Gastroesophageal sphincter (tissue), 4 donors: Measurements from ENCODE around the gene TESK2. TPM values are rescaled to one million over a fixed set of nuclear protein-coding genes. Genes with fewer than 3 reads are reported as not detected.
"Not testable (repeated sequence)": the region's sequence is repeated elsewhere in the genome, so short reads cannot be mapped to it uniquely, and the experiment has no call there.

Source experiments
- ATAC-seq: fragments of 150-250 bp; one replicate; pipeline ENCODE4 v1.9.1; 2016; ENCODE audit warnings: mild to moderate bottlenecking, moderate library complexity
- H3K27ac ChIP-seq, 4 donors: fragments of 200-600 bp; sonication (generic) in 3 of 4; 1 replicate in 3 of 4; 2 replicates in 1 of 4; pipeline ENCODE4 v1.5.1; 2016 to 2019
- H3K27me3 ChIP-seq: fragments of 200-600 bp; sonication (generic); one replicate; pipeline ENCODE4 v1.5.1; 2019
- H3K36me3 ChIP-seq, 2 donors: fragments of 200-600 bp; sonication (generic); one replicate each; pipeline ENCODE4 v1.5.1; 2019; ENCODE audit warnings: control low read depth in 1 of 2
- H3K4me1 ChIP-seq, 3 donors: fragments of 200-600 bp; sonication (generic); 1 replicate in 2 of 3; 2 replicates in 1 of 3; pipeline ENCODE4 v1.5.1; 2016 to 2019; ENCODE audit warnings: control low read depth in 2 of 3
- H3K4me3 ChIP-seq, 2 donors: fragments of 200-600 bp; sonication (generic); one replicate each; pipeline ENCODE4 v1.5.1; 2019; ENCODE audit warnings: mild to moderate bottlenecking in 1 of 2, moderate library complexity in 1 of 2
- H3K9me3 ChIP-seq, 3 donors: fragments of 200-600 bp; sonication (generic); one replicate each; pipeline ENCODE4 v1.5.1; 2017 to 2019; ENCODE audit warnings: control low read depth in 2 of 3
- EP300 ChIP-seq: sonication (generic); formaldehyde crosslinking; IDR thresholded peaks from one replicate; pipeline ENCODE4 v1.6.1; 2017; ENCODE audit warnings: antibody characterized with exemption, mild to moderate bottlenecking
- POLR2A ChIP-seq, 2 donors: fragments of 450-650 bp; IDR thresholded peaks; one replicate each; pipeline ENCODE4 v1.6.1; 2017; ENCODE audit warnings: antibody characterized with exemption in 2 of 2, mild to moderate bottlenecking in 2 of 2, moderate library complexity in 1 of 2
- POLR2AphosphoS5 ChIP-seq: sonication (generic); formaldehyde crosslinking; IDR thresholded peaks from one replicate; pipeline ENCODE4 v1.6.1; 2017; ENCODE audit warnings: antibody characterized with exemption
- WGBS, 2 donors: methylation state at CpG; one replicate each; pipeline ENCODE4 v1.1.5; 2018; ENCODE audit warnings: low coverage in 1 of 2; 5-methylcytosine and 5-hydroxymethylcytosine counted together
- total RNA-seq, 4 donors: library from RNA; depleted of rRNA; stranded (reverse); fragments of >200 nt; gene quantifications; one replicate each; pipeline ENCODE4 v1.1.0, GENCODE V29; 2016
- TF ChIP-seq, protein P1 (sequence below), 4 experiments: fragments of 200-600 bp in 2 of 4; fragments of 450-650 bp in 2 of 4; sonication (generic) in 1 of 4; IDR thresholded peaks; one replicate each; pipeline ENCODE4 v1.5.1; 2017 to 2019; ENCODE audit warnings: antibody characterized with exemption in 4 of 4, mild to moderate bottlenecking in 2 of 4, moderate library complexity in 2 of 4

The TESK2 gene
- total RNA-seq, 4 donors from 2014 or later, result 3.9 to 8.6 (median 4.8) TPM

GRCh38 chr1:45490121-45490625 lies 790 bp downstream of the TESK2 start:
- 3 to 5% methylated on average over 11 to 17 of the region's 17 CpGs for WGBS, 2 donors
- no peaks in the 10 kb centered on the region for H3K27me3 ChIP-seq
- TF ChIP-seq EP300 (no peak), POLR2AphosphoS5 (no peak), POLR2A (IDR thresholded peaks at IDR 0.05) (no peak)
- TF ChIP-seq, protein P1, sequence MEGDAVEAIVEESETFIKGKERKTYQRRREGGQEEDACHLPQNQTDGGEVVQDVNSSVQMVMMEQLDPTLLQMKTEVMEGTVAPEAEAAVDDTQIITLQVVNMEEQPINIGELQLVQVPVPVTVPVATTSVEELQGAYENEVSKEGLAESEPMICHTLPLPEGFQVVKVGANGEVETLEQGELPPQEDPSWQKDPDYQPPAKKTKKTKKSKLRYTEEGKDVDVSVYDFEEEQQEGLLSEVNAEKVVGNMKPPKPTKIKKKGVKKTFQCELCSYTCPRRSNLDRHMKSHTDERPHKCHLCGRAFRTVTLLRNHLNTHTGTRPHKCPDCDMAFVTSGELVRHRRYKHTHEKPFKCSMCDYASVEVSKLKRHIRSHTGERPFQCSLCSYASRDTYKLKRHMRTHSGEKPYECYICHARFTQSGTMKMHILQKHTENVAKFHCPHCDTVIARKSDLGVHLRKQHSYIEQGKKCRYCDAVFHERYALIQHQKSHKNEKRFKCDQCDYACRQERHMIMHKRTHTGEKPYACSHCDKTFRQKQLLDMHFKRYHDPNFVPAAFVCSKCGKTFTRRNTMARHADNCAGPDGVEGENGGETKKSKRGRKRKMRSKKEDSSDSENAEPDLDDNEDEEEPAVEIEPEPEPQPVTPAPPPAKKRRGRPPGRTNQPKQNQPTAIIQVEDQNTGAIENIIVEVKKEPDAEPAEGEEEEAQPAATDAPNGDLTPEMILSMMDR (IDR thresholded peaks at IDR 0.05), result no peak
- no peak for ATAC-seq
- peak overlapping the region; percentile 36 to 92 (median 84) for H3K27ac ChIP-seq
- peaks cover 0 to 29% (median 8%) of the 10 kb centered on the region in 3 donors for H3K4me1 ChIP-seq
- peak overlapping the region; percentile 87 to 92 for H3K4me3 ChIP-seq
- no peaks in the 10 kb centered on the region for H3K36me3 ChIP-seq
- H3K9me3 ChIP-seq, result no peaks in the 10 kb centered on the region

DNA sequence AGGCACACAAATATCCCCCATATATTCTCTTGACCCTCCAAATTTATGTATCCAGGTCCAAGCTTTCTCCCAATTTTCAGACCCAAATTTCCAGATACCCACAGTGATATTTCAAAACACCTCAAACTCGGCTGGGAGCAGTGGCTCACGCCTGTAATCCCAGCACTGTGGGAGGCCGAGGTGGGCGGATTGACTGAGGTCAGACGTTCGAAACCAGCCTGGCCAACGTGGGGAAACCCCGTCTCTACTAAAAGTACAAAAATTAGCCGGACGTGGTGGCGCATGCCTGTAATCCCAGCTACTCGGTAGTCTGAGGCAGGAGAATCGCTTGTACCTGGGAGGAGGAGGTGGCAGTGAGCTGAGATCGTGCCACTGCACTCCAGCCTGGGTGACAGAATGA lies 1.6 kb downstream of the TESK2 start:
- not testable (repeated sequence) for H3K36me3 ChIP-seq, H3K27me3 ChIP-seq, ATAC-seq, H3K27ac ChIP-seq, H3K9me3 ChIP-seq
- 67 to 83% methylated on average over 6 to 13 of the region's 14 CpGs for WGBS, 2 donors
- H3K4me1 ChIP-seq, result peaks cover 0 to 29% (median 8%) of the 10 kb centered on the region in 3 donors
- H3K4me3 ChIP-seq, result peak overlapping the region in 1 of 2 donors; percentile 92

GRCh38 chr1:45488666-45489377 lies 2.1 kb downstream of the TESK2 start:
- Histone ChIP-seq H3K36me3 (no peaks in the 10 kb centered on the region), H3K27ac (no peak overlapping the region), H3K9me3 (no peaks in the 10 kb centered on the region), H3K4me1 (peaks cover 0 to 29% (median 8%) of the 10 kb centered on the region in 3 donors), H3K27me3 (no peaks in the 10 kb centered on the region), H3K4me3 (no peak overlapping the region)
- WGBS, 2 donors, result 77 to 91% methylated on average over 6 to 8 of the region's 10 CpGs
- ATAC-seq, result no peak
- TF ChIP-seq POLR2A (IDR thresholded peaks at IDR 0.05), result no peak
- no peak for TF ChIP-seq POLR2AphosphoS5
- TF ChIP-seq, protein P1 (IDR thresholded peaks at IDR 0.05), result no peak
- TF ChIP-seq EP300, result no peak

DNA sequence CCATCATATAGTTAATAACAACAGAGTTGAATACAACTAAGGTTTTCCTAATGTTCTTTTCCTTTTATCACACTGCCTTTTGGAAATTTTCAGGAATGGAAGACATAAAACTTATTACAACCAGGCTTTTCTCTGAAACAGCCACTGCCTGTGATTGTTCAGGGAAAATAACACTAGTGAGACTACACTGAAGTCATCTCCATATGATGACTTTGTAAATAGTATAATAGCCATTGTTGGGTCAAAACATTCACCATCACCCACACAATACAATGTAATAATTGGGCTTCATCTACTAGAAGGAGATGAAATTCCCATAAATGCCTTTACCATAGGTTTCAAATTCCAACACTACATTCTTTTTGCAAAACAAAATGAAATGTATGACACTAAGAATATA lies 5.0 kb downstream of the TESK2 start:
- Histone ChIP-seq H3K27ac (no peak overlapping the region), H3K4me1 (peaks cover 0 to 11% (median 8%) of the 10 kb centered on the region in 3 donors), H3K9me3 (no peaks in the 10 kb centered on the region), H3K36me3 (no peaks in the 10 kb centered on the region), H3K27me3 (no peaks in the 10 kb centered on the region), H3K4me3 (no peak overlapping the region)
- no peak for ATAC-seq
- no peak for TF ChIP-seq POLR2A (IDR thresholded peaks at IDR 0.05)
- TF ChIP-seq EP300, result no peak
- TF ChIP-seq POLR2AphosphoS5, result no peak
- TF ChIP-seq, protein P1 (IDR thresholded peaks at IDR 0.05), result no peak

DNA sequence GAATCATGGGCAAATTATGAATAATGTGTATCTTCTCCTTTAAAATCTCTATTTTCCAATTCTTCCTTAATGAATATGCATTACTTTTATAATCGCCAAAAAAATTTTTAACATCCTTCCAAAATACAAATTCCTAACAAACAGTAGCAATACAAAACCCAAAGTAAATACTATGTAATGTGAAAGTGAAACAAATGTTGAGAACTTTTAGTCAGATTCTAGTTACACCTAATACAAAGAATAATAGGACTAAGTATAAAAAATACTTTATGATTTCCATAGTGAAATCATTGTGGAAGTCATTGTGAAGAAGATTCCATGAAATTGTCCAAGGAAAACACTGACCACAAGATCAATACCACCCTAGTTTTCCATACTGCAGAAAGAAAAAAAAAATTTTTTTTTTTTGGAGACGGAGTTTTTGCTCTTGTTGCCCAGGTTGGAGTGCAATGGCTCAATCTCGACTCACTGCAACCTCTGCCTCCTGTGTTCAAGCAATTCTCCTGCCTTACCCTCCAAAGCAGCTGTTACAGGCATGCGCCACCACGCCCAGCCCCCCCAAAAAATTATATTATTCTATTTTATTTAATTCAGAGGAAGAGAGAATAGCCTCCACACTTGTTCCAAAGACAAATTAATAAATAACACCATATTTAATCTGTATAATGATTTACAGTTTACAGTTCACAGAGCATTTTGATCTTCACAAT lies 11.8 kb downstream of the TESK2 start:
- Histone ChIP-seq H3K4me1 (no peaks in the 10 kb centered on the region), H3K9me3 (no peaks in the 10 kb centered on the region), H3K27ac (no peak overlapping the region), H3K4me3 (no peak overlapping the region), H3K27me3 (no peaks in the 10 kb centered on the region), H3K36me3 (no peaks in the 10 kb centered on the region)
- ATAC-seq, result no peak
- TF ChIP-seq POLR2A (IDR thresholded peaks at IDR 0.05) (no peak), EP300 (no peak), POLR2AphosphoS5 (no peak)
- TF ChIP-seq, protein P1 (IDR thresholded peaks at IDR 0.05), result no peak
- 77 to 79% methylated on average over 5 of the region's 5 CpGs for WGBS, 2 donors
